ENCODE measurements around the gene CARMIL3.
"Not testable (repeated sequence)": the region's sequence is repeated elsewhere in the genome, so short reads cannot be mapped to it uniquely, and the experiment has no call there.

The CARMIL3 gene

GRCh38 chr14:24011051-24011450, 40.8 kb upstream of the CARMIL3 start:
- no peak overlapping the region for H3K4me3 ChIP-seq (ENCODE audit: insufficient read depth in 1 of 2, low read depth in 1 of 2, low read length in 2 of 2)
- WGBS: 88% methylated on average over 2 of the region's 2 CpGs

DNA sequence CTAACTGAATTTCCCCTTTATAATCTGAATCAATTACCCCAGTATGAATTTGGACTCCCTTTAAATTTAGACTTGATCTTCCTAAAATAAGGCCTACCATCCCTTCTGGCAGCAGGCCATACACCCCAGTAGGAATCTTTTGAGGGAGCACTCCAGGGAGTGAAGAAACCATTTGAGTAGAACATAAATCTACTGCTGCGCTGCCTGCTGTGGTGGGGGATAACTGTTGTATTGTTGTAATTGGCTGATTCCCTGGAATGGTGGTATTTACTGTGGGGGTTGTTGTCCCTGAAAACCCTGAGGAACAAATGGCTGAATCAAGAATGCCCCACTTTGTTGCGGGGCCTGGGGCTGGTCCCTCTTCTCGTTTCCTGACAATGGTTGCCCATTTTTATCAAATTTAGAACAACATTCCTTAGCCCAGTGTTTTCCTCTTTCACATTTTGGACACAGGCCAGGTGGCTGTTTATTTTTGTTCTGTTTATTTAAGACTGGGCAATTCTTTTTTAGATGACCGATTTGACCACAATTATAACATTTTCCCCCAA, 39.0 kb upstream of the CARMIL3 start:
- 63% methylated on average over 2 of the region's 4 CpGs for WGBS
- H3K14ac ChIP-seq (ENCODE audit: low read length in 2 of 2); H3K4me1 ChIP-seq (ENCODE audit: control insufficient read depth, insufficient read depth, low read depth, low read length); H3K27me3 ChIP-seq (ENCODE audit: control insufficient read depth in 1 of 2, insufficient read depth in 1 of 2, low read length in 2 of 2); H2AK5ac ChIP-seq (ENCODE audit: low read length, severe bottlenecking); H4K8ac ChIP-seq (ENCODE audit: low read length); H2BK5ac ChIP-seq (ENCODE audit: low read depth, low read length, poor library complexity, severe bottlenecking); H4K91ac ChIP-seq (ENCODE audit: low read length); H2BK120ac ChIP-seq (ENCODE audit: low read depth, low read length); DNase-seq; H3K23ac ChIP-seq (ENCODE audit: low read length in 2 of 2); H3K4me3 ChIP-seq (ENCODE audit: insufficient read depth in 1 of 2, low read depth in 1 of 2, low read length in 2 of 2); H2BK12ac ChIP-seq (ENCODE audit: low read length in 2 of 2); H2BK15ac ChIP-seq (ENCODE audit: low read depth, poor library complexity, severe bottlenecking); H3K36me3 ChIP-seq (ENCODE audit: control insufficient read depth in 1 of 2, insufficient read depth in 2 of 2, low read depth in 1 of 2, low read length in 2 of 2); H3K27ac ChIP-seq (ENCODE audit: low read length, poor library complexity, severe bottlenecking); H3K18ac ChIP-seq (ENCODE audit: low read depth in 1 of 2, low read length in 2 of 2); H3K4me2 ChIP-seq (ENCODE audit: low read length, poor library complexity, severe bottlenecking); H3K9me3 ChIP-seq (ENCODE audit: control insufficient read depth, low read length); H3K9ac ChIP-seq (ENCODE audit: low read length); H3K79me1 ChIP-seq (replicated peaks; ENCODE audit: low read length, poor library complexity, severe bottlenecking); H3K4ac ChIP-seq (ENCODE audit: low read depth in 1 of 2, low read length in 2 of 2); H2AFZ ChIP-seq (ENCODE audit: low read depth, low read length): not testable (repeated sequence)

More at GRCh38 chr14:24011051-24011450, 40.8 kb upstream of the CARMIL3 start:
- Histone ChIP-seq H3K4me1 (ENCODE audit: control insufficient read depth, insufficient read depth, low read depth, low read length) (no peaks in the 10 kb centered on the region), H3K9me3 (ENCODE audit: control insufficient read depth, low read length) (no peaks in the 10 kb centered on the region), H2BK120ac (ENCODE audit: low read depth, low read length) (no peak overlapping the region), H4K8ac (ENCODE audit: low read length) (no peak overlapping the region), H2AK5ac (ENCODE audit: low read length, severe bottlenecking) (no peak overlapping the region), H2BK15ac (ENCODE audit: low read depth, poor library complexity, severe bottlenecking) (no peak overlapping the region), H3K4me2 (ENCODE audit: low read length, poor library complexity, severe bottlenecking) (no peak overlapping the region), H3K9ac (ENCODE audit: low read length) (peak overlapping the region; percentile 43), H3K14ac (ENCODE audit: low read length in 2 of 2) (no peak overlapping the region), H2BK12ac (ENCODE audit: low read length in 2 of 2) (no peak overlapping the region), H3K36me3 (ENCODE audit: control insufficient read depth in 1 of 2, insufficient read depth in 2 of 2, low read depth in 1 of 2, low read length in 2 of 2) (no peaks in the 10 kb centered on the region), H3K79me1 (replicated peaks; ENCODE audit: low read length, poor library complexity, severe bottlenecking) (no peaks in the 10 kb centered on the region), H3K18ac (ENCODE audit: low read depth in 1 of 2, low read length in 2 of 2) (no peak overlapping the region), H3K23ac (ENCODE audit: low read length in 2 of 2) (no peak overlapping the region), H3K4ac (ENCODE audit: low read depth in 1 of 2, low read length in 2 of 2) (no peak overlapping the region), H2AFZ (ENCODE audit: low read depth, low read length) (no peak overlapping the region), H4K91ac (ENCODE audit: low read length) (no peak overlapping the region), H3K27me3 (ENCODE audit: control insufficient read depth in 1 of 2, insufficient read depth in 1 of 2, low read length in 2 of 2) (no peaks in the 10 kb centered on the region), H3K27ac (ENCODE audit: low read length, poor library complexity, severe bottlenecking) (no peak overlapping the region), H2BK5ac (ENCODE audit: low read depth, low read length, poor library complexity, severe bottlenecking) (no peak overlapping the region)
- DNase-seq: no peak

DNA sequence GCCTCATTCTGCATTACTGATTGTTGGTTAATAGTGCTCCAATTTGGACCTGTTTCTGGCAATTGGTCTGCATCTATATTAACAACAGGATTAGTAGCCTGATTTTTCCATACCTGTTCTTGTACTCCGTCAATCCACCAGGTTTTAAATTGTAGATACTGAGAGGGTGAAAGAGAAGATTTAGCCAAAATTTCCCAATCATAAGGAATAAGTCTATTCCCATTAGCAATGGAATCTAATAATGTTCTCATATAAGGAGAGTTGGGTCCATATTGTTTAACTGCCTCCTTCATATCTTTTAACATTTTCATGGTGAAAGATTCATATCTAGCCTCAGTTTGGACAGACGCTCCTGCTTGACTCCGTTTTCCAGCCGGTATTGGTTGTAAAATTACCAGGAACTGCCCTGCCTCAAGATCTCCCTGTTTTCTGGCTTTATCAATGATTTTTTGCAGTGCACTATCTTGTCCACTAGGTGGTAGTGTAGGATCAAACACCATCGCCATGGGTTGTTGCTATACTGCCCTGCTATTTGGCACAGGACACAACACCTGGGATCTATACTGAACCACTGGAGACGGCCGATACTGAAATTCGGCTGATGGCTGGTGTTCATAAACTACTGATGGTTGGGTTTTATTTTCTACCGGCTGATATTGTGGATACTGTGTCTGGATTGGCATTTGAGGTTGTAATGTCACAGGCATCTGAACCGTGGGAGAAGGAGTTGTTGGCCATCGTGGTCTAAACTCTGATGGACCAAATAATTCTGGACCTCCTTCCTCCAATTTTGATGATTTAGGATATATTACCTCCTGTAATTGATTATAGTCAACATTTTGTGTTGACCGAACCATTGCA, 37.9 kb upstream of the CARMIL3 start:
- Histone ChIP-seq H2BK120ac (ENCODE audit: low read depth, low read length) (no peak overlapping the region), H2AK5ac (ENCODE audit: low read length, severe bottlenecking) (no peak overlapping the region)

DNA sequence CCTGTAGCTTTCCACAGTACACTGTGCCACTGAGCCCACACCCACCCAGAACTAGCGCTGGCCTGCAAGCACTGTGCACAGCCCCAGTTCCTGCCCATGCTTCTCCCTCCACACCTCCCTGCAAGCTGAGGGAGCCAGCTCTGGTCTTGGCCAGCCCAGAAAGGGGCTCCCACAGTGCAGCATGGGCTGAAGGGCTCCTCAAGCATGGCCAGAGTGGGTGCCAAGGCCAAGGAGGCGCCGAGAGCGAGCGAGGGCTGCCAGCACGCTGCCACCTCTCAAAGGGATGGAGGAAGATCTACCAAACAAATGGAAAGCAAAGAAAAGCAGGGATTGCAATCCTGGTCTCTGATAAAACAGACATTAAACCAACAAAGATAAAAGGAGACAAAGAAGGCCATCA, 36.1 kb upstream of the CARMIL3 start:
- H2BK12ac ChIP-seq (ENCODE audit: low read length in 2 of 2); H3K9ac ChIP-seq (ENCODE audit: low read length); H3K4ac ChIP-seq (ENCODE audit: low read depth in 1 of 2, low read length in 2 of 2); H3K23ac ChIP-seq (ENCODE audit: low read length in 2 of 2); H3K27ac ChIP-seq (ENCODE audit: low read length, poor library complexity, severe bottlenecking); H3K27me3 ChIP-seq (ENCODE audit: control insufficient read depth in 1 of 2, insufficient read depth in 1 of 2, low read length in 2 of 2); H2BK120ac ChIP-seq (ENCODE audit: low read depth, low read length); H3K4me1 ChIP-seq (ENCODE audit: control insufficient read depth, insufficient read depth, low read depth, low read length); H4K8ac ChIP-seq (ENCODE audit: low read length); H3K4me2 ChIP-seq (ENCODE audit: low read length, poor library complexity, severe bottlenecking); H3K14ac ChIP-seq (ENCODE audit: low read length in 2 of 2); H2AFZ ChIP-seq (ENCODE audit: low read depth, low read length); H3K36me3 ChIP-seq (ENCODE audit: control insufficient read depth in 1 of 2, insufficient read depth in 2 of 2, low read depth in 1 of 2, low read length in 2 of 2); H3K18ac ChIP-seq (ENCODE audit: low read depth in 1 of 2, low read length in 2 of 2); H3K4me3 ChIP-seq (ENCODE audit: insufficient read depth in 1 of 2, low read depth in 1 of 2, low read length in 2 of 2); DNase-seq; H2BK5ac ChIP-seq (ENCODE audit: low read depth, low read length, poor library complexity, severe bottlenecking); H2BK15ac ChIP-seq (ENCODE audit: low read depth, poor library complexity, severe bottlenecking); H4K91ac ChIP-seq (ENCODE audit: low read length); H3K79me1 ChIP-seq (replicated peaks; ENCODE audit: low read length, poor library complexity, severe bottlenecking); H2AK5ac ChIP-seq (ENCODE audit: low read length, severe bottlenecking); H3K9me3 ChIP-seq (ENCODE audit: control insufficient read depth, low read length): not testable (repeated sequence)
- WGBS: 100% methylated on average over 1 of the region's 6 CpGs

More for the DNA sequence above, 37.9 kb upstream of the CARMIL3 start:
- Histone ChIP-seq H3K36me3 (ENCODE audit: control insufficient read depth in 1 of 2, insufficient read depth in 2 of 2, low read depth in 1 of 2, low read length in 2 of 2) (no peaks in the 10 kb centered on the region), H3K4ac (ENCODE audit: low read depth in 1 of 2, low read length in 2 of 2) (no peak overlapping the region), H2BK12ac (ENCODE audit: low read length in 2 of 2) (no peak overlapping the region), H3K27ac (ENCODE audit: low read length, poor library complexity, severe bottlenecking) (no peak overlapping the region), H3K4me2 (ENCODE audit: low read length, poor library complexity, severe bottlenecking) (no peak overlapping the region), H3K23ac (ENCODE audit: low read length in 2 of 2) (no peak overlapping the region), H3K27me3 (ENCODE audit: control insufficient read depth in 1 of 2, insufficient read depth in 1 of 2, low read length in 2 of 2) (no peaks in the 10 kb centered on the region), H3K9me3 (ENCODE audit: control insufficient read depth, low read length) (no peaks in the 10 kb centered on the region), H3K4me3 (ENCODE audit: insufficient read depth in 1 of 2, low read depth in 1 of 2, low read length in 2 of 2) (no peak overlapping the region), H3K14ac (ENCODE audit: low read length in 2 of 2) (no peak overlapping the region), H2AFZ (ENCODE audit: low read depth, low read length) (no peak overlapping the region), H3K18ac (ENCODE audit: low read depth in 1 of 2, low read length in 2 of 2) (no peak overlapping the region), H2BK5ac (ENCODE audit: low read depth, low read length, poor library complexity, severe bottlenecking) (no peak overlapping the region), H3K4me1 (ENCODE audit: control insufficient read depth, insufficient read depth, low read depth, low read length) (no peaks in the 10 kb centered on the region), H4K8ac (ENCODE audit: low read length) (no peak overlapping the region), H2BK15ac (ENCODE audit: low read depth, poor library complexity, severe bottlenecking) (no peak overlapping the region), H3K79me1 (replicated peaks; ENCODE audit: low read length, poor library complexity, severe bottlenecking) (no peaks in the 10 kb centered on the region), H4K91ac (ENCODE audit: low read length) (no peak overlapping the region), H3K9ac (ENCODE audit: low read length) (no peak overlapping the region)
- peak; percentile 79 for DNase-seq
- 24% methylated on average over 10 of the region's 12 CpGs for WGBS

Data from mesenchymal stem cell (in vitro differentiated cells and primary cell).